ENCODE measurements around the gene OPN3. TPM values are rescaled to one million over a fixed set of nuclear protein-coding genes. Genes with fewer than 3 reads are reported as not detected.

Gene OPN3
- total and polyA plus RNA-seq, 2 of the 4 experiments (the other 2 are of a cell fraction) = 16.4 to 21.9 TPM

GRCh38 chr1:241675983-241676382, 35.8 kb upstream of the OPN3 start:
- no peak overlapping the region for H2AK9ac ChIP-seq (replicated peaks; ENCODE audit: low read depth, low read length, poor library complexity)
- no peak overlapping the region for H3K23ac ChIP-seq (ENCODE audit: low read depth, low read length)
- H2AK5ac ChIP-seq (ENCODE audit: low read depth, low read length) = no peak overlapping the region
- WGBS, 2 experiments (ENCODE audit: extremely low coverage in 2 of 2, insufficient read length in 1 of 2) = no CpG with 5 or more reads among the region's 4 CpGs
- H3K27me3 ChIP-seq (ENCODE audit: control insufficient read depth, insufficient read depth, low read length) = peaks cover 2% of the 10 kb centered on the region; the same call in 1 of the 2 replicates
- no peak overlapping the region for H2BK20ac ChIP-seq (ENCODE audit: low read depth, low read length)
- in situ Hi-C loops (cut with MboI; ENCODE audit: low sequenced_read_pairs) (no loop called here), dilution Hi-C loops (cut with HindIII; ENCODE audit: low sequenced_read_pairs, unreplicated experiment) (no loop called here), intact Hi-C loops (cut with micrococcal nuclease) (no loop called here)
- no peak overlapping the region for H3K56ac ChIP-seq (ENCODE audit: extremely low read depth, insufficient read depth, low read length)
- no peak overlapping the region for H4K8ac ChIP-seq (ENCODE audit: low read depth in 2 of 2, low read length in 2 of 2)
- no peak overlapping the region for H4K91ac ChIP-seq (ENCODE audit: insufficient read depth, low read depth, low read length)
- no peak overlapping the region for H2BK120ac ChIP-seq (ENCODE audit: low read depth, low read length)
- no peak overlapping the region for H3K4ac ChIP-seq (ENCODE audit: low read depth, low read length)
- H3K18ac ChIP-seq (ENCODE audit: low read depth, low read length) = no peak overlapping the region
- POLR2A ChIA-PET (ENCODE audit: unreplicated experiment) = no interaction called here
- CTCF ChIA-PET = interaction anchor here (0.6 kb wide), 1 partner anchor 13 kb away, joined by 3 read pairs; no protein-coding TSS in a partner anchor
- no peak overlapping the region for H4K5ac ChIP-seq (ENCODE audit: low read depth, low read length)
- no peaks in the 10 kb centered on the region for H4K20me1 ChIP-seq (ENCODE audit: insufficient read depth, low read length)
- no peaks in the 10 kb centered on the region for H3K4me1 ChIP-seq (ENCODE audit: control insufficient read depth, insufficient read depth, low read length)
- DNase-seq (no peak), ATAC-seq (ENCODE audit: low read depth) (no peak)
- no peaks in the 10 kb centered on the region for H3K36me3 ChIP-seq (ENCODE audit: control insufficient read depth, insufficient read depth, low read length)
- no peak overlapping the region for H3K4me2 ChIP-seq (ENCODE audit: low read depth, low read length)
- H3K9ac ChIP-seq (ENCODE audit: low read depth, low read length) = no peak overlapping the region
- H2AFZ ChIP-seq (replicated peaks; ENCODE audit: low read length, poor library complexity) = no peak overlapping the region
- H3K79me1 ChIP-seq (ENCODE audit: low read depth in 1 of 2, low read length in 2 of 2) = no peaks in the 10 kb centered on the region
- TF ChIP-seq CHD1 (IDR thresholded peaks at IDR 0.05; ENCODE audit: low read depth, low read length) (no peak), MAFK (IDR thresholded peaks at IDR 0.05; ENCODE audit: low read depth, low read length) (no peak), FOS (IDR thresholded peaks at IDR 0.05; ENCODE audit: low read depth, low read length) (no peak), RAD21 (IDR thresholded peaks at IDR 0.05; ENCODE audit: low read length) (no peak), MXI1 (IDR thresholded peaks at IDR 0.05; ENCODE audit: borderline replicate concordance, low read depth, low read length) (no peak), CTCF (conservative IDR thresholded peaks at IDR 0.05; ENCODE audit: low read depth, low read length) (no peak), SMC3 (IDR thresholded peaks at IDR 0.05; ENCODE audit: low read depth, low read length) (no peak), NFE2L2 (IDR thresholded peaks at IDR 0.05; ENCODE audit: low read depth, low read length) (no peak)
- H3K9me1 ChIP-seq (ENCODE audit: insufficient read depth, low read length) = no peaks in the 10 kb centered on the region
- no peak overlapping the region for H2BK15ac ChIP-seq (ENCODE audit: low read depth, low read length)
- no peaks in the 10 kb centered on the region for H3K9me3 ChIP-seq (ENCODE audit: control insufficient read depth, insufficient read depth, low read length)
- no peak overlapping the region for H2BK5ac ChIP-seq (ENCODE audit: low read depth, low read length, poor library complexity, severe bottlenecking)
- H3K27ac ChIP-seq (ENCODE audit: insufficient read depth, low read length) = no peak overlapping the region
- BruUV-seq (replicated peaks) = no TSS peak
- H3K14ac ChIP-seq (replicated peaks; ENCODE audit: low read depth, low read length) = no peak overlapping the region
- no peak overlapping the region for H3K4me3 ChIP-seq (ENCODE audit: insufficient read depth, low read depth, low read length)

Measured in IMR-90 (cell line).